IPS DF 4.7 (cell line): Measurements from ENCODE around the gene NKD1.

Experiments
- DNase-seq: peaks from one replicate; pipeline ENCODE4 v3.0.0-alpha.2; 2013; ENCODE audit warnings: low spot score; ENCODE audit errors: extremely low read depth

NKD1 gene

GRCh38 chr16:50644729-50645128 lies 96.5 kb downstream of the NKD1 start:
- no peak for DNase-seq

DNA sequence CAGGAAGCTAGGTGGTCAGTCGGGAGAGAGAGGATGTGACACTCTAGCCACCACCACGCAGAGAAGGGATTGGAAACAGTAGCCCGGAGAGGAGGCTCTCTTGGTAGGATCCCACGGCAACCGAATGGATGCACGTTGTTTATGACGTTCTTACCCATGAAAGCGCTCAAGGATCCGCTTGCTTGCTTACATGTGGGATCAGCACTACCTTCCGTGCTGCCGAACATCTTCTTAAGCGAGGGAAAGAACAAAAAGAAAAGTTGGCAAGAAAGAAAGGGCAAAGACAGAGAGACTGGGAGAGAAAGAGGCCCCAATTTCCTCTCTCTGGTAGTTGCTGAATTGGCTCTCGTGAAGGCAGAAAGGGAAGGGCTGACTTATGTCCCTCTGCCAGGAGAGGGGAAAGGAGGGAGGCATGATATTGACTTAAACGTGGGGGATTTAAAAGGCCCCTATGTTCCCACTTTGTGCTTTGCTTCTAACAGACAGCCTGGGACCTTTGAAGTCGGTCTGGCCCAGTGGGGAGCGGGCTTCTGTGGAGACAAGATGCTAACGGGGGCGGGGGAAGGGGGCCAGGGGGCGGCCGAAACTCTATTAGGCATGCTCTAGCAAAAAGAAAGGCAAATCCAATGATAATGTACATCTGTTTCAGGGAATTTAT lies 97.5 kb downstream of the NKD1 start:
- no peak for DNase-seq

DNA sequence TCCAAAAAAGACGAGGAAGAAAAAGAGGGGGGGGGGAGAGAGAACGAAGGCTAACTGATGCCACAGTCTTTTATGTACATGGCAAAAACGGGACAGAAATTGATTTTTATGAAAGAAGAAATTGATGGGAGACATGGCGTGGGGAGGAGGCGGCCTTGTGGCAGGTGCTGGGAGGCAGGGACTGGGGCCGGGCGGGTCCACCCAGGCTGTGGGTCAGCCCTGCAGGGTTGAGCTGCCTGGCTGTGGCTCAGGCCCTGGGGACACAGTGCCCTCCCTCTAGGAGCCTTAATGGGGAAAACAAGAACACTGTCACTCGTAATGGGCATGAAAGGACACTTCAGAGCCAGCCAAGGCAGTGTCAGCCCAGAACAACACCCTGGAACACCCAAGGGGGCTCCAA lies 98.1 kb downstream of the NKD1 start:
- DNase-seq: no peak

DNA sequence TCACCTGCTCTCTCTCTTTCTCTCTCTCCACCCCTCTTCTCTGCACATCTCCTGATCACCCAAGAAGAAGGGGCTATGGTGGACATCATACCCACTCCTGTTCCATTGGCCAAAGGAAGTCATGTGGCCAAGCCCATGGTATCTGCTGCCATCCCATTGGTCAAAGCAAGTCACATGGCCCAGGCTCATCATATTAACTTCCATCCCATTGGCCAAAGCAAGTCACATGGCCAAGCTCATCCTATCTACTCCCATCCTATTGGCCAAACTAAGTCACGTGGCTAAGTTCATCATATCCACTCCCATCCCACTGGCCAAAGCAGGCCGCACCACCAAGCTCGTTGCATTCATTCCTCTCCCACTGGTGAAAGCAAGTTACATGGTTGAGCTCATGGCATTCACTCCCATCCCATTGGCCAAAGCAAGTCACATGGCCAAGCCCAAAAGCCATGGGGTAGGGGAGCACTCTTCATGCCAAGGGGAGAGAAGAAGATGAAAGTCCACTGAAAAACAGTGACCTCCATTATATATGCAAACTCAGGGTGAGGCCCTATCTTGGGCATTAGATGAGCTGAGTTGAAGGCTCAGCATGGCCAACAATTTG lies 103.7 kb downstream of the NKD1 start:
- DNase-seq: no peak

DNA sequence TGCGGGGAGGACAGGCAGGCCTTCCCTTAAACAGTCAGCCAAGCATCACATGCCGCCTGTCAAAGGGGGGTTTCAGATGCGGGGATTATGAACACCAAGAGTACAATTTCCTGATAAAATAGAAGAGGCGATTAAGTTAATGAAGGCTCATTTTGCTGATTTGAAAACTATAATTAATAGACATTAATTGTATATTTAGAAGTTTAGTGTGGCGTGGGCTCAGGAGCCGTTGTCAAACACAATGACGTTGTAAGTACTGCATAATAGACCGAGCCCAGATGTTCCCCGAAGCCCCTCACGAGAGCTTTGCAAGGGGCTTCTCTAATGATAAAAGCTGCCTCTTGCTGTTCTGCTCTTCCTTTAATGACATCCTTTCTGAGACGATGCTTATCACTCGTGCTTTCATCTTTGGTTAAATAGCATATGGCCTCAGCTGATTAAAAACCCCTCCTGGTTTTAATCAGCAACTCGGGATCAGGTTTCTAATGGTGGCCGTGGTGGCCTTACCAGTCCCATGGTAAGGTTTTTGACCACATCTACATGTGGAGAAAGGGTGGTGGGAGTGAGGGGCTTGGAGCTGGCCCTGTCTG lies 104.7 kb downstream of the NKD1 start:
- DNase-seq: no peak

DNA sequence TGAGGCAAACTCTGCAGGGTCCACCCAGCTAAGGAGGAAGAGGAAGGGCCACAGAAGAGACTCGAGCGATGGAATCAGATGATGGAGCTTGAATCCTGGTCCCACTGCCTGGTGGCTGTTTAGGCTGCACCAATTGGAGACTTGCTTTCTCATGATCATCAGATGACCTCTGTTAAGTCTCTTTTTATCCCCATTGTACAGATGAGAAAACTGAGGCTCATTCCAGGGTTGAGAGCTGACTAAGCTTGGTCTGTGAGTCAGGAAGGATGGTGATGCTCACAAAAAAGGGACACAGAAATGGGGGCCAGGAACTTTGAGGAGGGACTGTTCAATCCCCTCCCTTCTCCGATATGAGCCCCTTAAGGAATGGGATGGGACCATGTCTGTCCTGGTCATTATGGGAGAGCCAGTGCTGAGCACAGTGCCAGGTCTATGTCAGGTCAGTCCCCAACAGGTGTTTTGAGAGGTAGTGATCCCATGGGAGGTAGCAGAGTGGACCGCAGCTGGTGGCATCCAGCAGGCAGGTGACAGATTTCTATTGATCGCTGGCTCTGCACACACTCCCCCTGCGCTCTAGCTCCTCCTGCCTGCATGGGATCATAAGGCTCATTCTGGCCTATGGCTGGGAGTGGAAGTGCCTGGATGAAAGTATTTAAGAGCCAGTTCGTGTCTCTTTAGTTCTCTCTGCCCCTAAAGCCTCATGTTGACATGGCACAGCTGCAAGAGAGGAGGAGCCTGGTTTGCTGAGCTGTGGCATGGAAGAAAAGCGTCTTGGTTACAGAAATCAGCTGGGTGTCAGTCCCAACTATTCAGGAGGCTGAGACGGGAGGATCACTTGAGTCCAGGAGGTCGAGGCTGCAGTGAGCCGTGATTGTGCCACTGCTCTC lies 105.7 kb downstream of the NKD1 start:
- no peak for DNase-seq

DNA sequence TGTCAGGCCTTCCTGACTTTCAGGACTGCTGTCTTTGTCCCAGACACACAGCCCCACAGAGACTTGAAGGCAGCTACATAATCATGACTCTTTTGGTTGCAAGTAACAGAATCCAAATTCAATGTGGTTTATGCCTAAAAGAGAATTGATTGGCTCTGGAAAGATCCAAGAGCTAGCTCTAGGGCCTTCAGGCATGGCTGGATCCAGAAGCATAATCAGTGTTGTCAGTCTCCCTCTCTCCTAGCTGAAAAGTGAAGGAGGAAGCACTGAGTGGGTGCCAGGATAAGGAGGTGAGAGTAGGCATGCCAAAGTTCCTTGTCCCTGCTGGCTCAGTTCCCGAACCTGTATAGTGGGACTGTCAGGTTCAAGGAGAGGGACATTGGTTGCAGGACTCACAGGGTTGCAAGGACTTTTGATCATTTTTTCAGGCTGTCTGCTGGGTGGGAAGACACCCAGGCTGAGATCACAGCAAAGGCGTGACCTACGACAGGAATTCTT lies 107.4 kb downstream of the NKD1 start:
- no peak for DNase-seq

DNA sequence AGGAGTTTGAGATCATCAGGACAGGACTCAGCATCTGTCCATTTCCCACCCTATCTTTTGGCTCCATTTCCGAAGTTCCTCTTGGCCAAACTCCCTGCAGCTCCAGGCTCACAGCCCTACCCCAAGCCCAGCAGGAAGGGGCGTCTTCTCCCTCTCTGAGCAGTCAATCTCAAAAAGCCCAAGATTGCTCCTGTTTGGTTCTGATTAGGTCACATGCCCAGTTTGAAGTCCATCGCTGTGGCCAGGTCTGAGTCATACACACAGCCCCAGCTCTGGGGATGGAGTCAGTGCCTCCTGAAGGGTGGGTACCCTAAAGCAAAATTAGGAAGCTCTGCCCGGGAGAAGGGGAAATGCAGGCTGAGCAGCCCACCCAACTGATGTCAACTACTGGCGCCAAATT lies 109.0 kb downstream of the NKD1 start:
- no peak for DNase-seq

DNA sequence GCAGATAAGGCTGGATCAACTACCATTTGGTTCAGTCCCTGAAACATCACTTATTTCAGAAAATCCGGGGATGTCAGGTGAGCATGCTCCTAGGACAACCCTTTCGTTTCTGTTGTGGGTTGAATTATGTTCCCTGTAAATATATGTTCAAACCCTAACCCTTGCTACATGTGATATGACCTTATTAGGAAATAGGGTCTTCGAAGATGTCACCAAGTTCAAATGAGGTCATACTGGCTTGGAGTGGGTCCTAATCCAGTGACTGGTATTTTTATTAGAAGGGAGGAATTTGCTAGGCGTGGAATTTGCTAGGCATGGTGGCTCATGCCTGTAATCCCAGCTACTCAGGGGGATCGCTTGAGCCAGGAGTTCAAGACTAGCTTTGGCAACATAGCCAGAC lies 111.6 kb downstream of the NKD1 start:
- no peak for DNase-seq

DNA sequence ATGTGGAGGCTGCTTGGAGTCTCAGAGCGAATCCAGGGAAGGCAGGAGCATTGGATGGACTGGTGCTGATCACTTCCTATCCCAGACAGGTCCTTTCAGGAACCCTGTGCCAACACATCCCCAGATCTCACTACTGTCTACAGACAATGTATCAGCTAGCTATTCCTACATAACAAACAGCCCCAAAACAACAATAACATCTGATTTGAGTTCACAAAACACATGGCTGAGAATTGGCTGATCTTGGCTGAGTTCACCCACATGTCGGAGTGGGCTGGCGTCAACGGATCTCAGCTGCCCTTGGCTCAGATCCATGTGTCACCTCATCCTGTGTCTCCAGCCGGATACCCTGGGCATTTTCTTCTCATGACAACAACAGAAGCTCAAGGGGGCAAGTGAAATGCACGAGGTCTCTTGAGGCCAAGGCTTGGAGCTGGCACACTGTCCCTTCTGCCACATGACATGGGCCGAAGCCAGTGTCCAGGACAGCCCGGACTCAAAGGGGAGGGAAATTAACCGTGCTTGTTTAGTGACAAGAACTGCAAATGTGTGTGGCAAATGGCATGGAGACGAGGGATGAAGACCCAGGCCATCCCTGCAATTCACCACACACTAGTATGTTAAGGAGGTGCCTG lies 114.2 kb downstream of the NKD1 start:
- DNase-seq: no peak

DNA sequence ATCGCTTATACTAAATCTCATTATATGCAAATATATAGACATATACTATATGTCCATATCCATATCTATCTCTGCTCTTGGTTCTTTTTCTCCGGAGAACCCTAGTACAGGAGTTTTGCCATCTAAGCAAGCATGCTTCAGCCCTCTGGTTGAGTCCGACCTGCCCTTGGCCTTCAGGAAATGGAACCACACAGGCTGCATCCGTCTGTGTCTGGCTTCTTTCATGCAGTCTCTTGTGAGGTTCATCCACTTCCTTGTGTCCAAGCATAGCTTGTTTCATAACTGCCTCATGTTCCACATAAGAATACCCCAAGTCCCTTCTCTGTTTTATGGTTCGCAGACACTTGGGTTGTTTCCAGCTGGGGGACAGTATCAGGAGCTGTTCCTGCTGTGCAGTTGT lies 116.1 kb downstream of the NKD1 start:
- no peak for DNase-seq

GRCh38 chr16:50665128-50665878 lies 117.1 kb downstream of the NKD1 start:
- no peak for DNase-seq

DNA sequence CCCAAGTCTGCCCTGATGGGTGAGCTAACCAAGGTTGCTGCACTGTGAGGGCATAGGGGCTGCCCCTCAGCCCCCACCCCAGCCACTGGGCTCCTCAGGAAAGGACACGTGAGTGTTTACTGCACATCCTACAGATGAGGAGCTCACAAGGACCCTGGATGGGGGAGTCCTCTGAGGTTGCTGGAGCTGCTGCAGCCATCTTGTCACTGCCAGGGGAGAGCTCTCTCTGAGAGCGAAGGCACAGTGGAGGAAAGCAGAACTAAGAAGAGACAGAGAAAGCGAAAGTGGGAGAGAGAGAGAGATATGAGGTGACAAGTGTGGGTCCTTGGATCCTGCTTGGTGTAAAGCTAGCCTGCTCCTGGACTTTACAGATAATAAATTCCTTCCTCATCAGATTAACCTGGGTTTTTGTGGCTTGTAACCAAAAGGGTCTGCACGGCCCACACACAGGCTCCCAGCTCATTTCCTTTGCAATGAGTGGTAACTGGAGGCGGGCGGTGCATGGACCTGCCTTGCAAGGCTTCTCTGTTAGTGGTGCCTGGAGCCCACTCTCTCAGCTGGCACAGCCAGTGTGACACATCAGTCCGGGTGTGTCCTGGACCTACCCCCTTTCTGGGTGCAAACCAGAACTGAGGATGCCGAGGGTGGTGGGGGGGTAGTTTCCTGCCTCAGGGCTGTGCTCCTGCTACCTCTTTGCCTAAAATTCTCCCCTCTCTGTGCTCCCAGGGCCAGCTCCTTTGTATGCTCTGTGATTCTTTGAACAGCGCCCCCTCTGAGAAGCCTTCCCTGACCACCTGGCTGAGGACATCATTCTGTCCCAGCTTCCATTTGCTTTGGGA lies 118.7 kb downstream of the NKD1 start:
- DNase-seq: no peak

DNA sequence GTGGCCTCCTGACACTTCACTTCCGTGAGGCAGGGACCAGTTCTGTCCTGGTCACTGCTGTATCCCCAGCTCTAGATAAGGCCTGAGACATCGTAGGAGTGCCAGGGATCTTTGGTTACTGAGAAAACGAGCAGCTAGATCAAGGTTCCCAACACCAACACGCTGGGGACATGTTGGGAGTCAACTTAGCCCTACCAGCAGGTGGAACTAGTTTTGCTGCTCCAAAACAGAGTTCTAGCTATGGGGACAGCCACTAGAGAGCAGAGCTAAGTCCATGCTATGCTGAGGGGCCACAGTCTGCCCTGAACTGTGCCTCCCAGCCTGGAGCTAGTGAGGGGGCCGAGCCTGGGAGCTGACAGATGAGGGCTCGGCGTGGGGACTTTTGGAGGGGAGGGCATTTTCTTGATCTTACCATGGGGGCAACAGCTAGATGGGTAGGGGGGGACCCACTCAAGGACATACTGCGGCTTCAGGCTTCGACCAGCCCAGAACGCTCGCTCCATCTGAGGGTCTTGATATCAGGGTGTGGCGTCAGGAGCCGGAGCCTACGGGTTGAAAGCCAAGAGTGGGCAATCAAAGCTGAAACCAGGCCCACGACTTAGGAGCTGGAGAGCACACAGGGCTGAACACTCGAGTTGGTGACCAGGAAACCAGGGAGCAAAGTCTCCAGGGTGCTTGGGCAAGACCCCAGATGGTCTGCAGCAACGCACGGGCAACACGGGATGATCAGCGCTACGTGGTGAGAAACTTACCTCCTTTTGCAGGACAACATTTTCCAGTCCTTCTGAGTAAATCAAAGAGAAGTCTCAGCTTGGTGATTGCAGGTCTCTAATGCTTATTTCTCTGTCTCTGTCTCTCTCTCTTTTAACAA lies 119.5 kb downstream of the NKD1 start:
- DNase-seq: no peak

DNA sequence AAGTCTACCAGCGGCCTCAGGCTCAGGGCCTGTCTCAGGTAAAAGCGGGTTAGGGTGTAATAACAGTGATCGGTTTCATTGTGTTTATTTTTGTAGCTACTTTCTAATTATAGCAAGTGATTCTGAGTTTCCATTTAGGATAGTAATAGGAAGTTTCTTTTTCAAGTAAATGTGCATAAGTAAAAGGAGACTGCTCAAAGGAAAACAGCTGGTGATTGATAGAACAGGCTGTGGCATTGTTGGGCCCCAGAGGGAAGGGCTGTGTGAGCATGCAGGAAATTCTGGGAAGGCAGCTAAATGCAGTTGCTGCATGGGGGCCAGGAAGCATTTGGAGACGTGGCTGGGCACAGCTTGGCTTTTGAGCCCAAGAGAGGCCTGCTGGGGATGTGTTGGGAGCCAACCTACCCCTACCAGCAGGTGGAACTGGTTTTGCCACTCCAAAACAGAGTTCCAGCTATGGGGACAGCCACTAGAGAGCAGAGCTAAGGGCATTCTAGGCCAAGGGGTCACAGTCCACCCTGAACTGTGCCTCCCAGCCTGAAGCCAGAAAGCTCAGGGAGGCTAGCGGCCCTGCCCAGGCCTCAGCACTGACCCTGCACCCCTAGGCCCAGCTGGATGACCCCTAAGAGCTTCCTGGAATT lies 120.3 kb downstream of the NKD1 start:
- DNase-seq: no peak

DNA sequence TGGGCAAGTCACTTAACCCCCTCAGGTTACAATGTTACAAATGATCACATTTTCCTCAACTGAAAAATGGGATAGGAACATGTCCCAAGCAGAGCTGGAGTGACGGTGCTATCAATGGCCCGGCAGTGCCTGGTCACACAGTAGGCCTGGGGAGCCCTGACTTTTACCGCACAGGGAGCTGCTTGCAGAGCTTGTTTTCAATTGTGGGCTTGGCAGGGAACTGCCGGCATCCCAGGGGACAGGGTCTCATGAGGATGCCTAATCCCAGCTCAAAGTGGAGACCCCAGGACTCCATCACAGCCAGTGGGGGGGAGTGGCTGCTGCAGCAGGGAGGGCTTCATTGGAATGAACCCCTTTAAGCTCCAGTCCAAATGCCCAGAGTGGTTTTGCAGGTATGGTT lies 121.5 kb downstream of the NKD1 start:
- no peak for DNase-seq

- no peak for DNase-seq
Measured at GRCh38 chr16:50670476-50670875, 122.3 kb downstream of the NKD1 start.

DNA sequence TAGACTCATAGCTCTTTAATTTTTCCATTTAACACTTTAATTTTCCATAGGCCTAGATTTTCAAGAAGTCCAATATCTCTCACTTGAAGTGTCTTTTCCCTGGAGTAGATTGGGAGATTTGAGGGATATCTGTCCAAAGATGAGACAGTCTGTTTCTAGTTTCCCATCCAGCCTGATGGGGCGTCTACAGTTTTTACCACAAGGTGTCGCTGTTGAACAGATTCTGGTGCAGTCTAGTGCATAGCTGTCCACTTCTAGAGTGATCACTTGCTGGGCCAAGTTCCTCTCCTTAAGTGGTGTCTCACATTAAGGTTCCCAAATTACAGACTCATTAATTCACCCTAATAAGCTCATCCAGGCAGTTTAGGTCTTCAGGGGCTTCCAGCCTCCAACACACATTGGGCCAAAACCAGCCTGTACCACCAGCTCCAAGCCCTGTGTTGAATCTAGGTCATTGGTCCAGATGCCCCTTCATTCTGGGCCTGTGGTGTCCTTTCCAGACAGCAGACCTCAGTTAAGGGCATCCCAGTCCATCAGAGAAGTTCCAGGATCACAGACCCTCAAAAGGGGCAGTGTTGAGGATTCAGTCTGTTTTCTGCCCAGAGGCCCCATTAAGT lies 123.6 kb downstream of the NKD1 start:
- no peak for DNase-seq
